IPS DF 6.9 (cell line): ENCODE measurements around the gene CGN.

Experiments used
- DNase-seq: peaks from one replicate; pipeline ENCODE4 v3.0.0-alpha.2; 2013; ENCODE audit warnings: low read depth, low spot score
- H3K27ac ChIP-seq: one replicate; pipeline ENCODE4 v1.5.1; 2013; ENCODE audit warnings: low read length, control low read depth
- H3K27me3 ChIP-seq: 2 replicates; pipeline ENCODE4 v1.6.1; 2013; ENCODE audit warnings: mild to moderate bottlenecking, low read length; ENCODE audit not compliant: control insufficient read depth, insufficient read depth
- H3K36me3 ChIP-seq: 2 replicates; pipeline ENCODE4 v1.6.1; 2013; ENCODE audit warnings: low read length; ENCODE audit not compliant: control insufficient read depth, insufficient read depth
- H3K4me1 ChIP-seq: 2 replicates; pipeline ENCODE4 v1.6.1; 2013; ENCODE audit warnings: low read length; ENCODE audit not compliant: control insufficient read depth, insufficient read depth
- H3K4me3 ChIP-seq: 2 replicates; pipeline ENCODE4 v1.5.1; 2013; ENCODE audit warnings: mild to moderate bottlenecking, low read length
- H3K9me3 ChIP-seq: 2 replicates; pipeline ENCODE4 v1.6.1; 2013; ENCODE audit warnings: low read length, inconsistent platforms; ENCODE audit not compliant: control insufficient read depth, insufficient read depth
- WGBS: extraction: QIAGEN DNeasy Blood & Tissue Kit; methylation state at CpG from one replicate; pipeline ENCODE4 v1.1.7; 2013; ENCODE audit warnings: mixed read lengths, missing lambda C conversion rate; ENCODE audit not compliant: insufficient read length, insufficient coverage; 5-methylcytosine and 5-hydroxymethylcytosine counted together

The CGN gene

DNA sequence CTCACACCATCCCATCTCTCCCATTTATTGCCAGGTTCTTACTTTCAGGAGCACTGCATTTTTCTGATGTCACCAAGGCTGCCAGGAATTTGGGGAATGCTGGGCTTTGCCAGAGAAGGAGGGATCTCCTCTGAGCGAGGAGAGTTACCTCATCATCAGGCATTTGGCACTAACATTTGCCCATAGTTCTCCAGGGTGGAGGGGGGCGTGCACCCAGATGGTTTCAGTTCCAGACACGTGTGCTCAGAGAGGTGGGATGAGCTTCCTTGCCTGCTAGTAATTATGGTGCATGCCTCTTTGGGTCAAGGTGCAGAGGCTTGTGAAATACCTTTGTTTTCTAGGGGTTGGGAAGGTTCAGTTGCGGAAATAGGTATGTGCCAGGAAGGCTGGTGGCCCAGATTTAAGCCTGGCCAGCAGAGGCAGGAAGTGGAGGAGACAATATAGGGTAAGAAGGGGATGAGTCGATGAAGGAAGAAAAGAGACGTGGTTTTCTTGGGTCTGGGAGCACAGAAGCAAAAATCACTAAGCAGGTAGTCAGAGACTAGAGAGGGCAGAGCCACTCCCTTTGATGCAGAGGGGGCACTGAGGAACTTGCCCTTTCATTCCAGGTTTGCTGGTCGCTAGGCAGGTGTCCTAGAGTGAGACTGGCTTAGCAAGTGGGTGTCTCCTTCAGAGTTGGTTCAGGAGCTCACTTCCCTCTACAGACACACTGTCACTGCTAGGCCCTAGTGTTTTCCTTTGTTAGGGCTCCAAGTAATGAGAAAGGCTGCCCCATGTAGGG, 36.1 kb downstream of the CGN start:
- no peaks in the 10 kb centered on the region for H3K36me3 ChIP-seq
- WGBS = no CpG with 5 or more reads among the region's 7 CpGs
- H3K4me3 ChIP-seq = no peak overlapping the region
- no peaks in the 10 kb centered on the region for H3K9me3 ChIP-seq
- no peaks in the 10 kb centered on the region for H3K27me3 ChIP-seq
- H3K4me1 ChIP-seq = peaks cover 9% of the 10 kb centered on the region
- H3K27ac ChIP-seq = no peak overlapping the region
- DNase-seq = no peak

- DNase-seq = no peak
- no peaks in the 10 kb centered on the region for H3K9me3 ChIP-seq
- no peak overlapping the region for H3K4me3 ChIP-seq
- no peak overlapping the region for H3K27ac ChIP-seq
- no peaks in the 10 kb centered on the region for H3K36me3 ChIP-seq
- H3K27me3 ChIP-seq = no peaks in the 10 kb centered on the region
- WGBS = no CpG with 5 or more reads among the region's 3 CpGs
- peaks cover 9% of the 10 kb centered on the region for H3K4me1 ChIP-seq
Measured at GRCh38 chr1:151547900-151548230, 36.7 kb downstream of the CGN start.

DNA sequence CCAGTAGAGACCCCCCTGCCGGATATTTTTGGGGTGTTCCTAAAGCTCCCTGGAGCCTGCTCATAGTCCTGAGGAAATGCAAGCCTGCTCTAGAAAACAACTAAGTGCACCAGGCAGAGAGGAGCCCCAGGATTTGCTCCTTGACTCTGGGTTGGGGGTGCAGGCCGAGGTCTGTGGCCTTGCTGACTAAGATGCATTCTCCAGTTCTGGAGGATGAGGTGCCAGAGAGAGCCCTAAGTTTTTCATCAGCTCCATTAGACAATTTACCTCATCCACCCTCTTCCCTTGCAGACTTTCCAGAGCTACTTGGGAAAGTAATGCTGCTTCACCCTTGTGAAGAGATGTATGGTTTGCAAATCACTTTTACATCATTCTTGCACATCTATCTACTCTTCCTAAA, 38.0 kb downstream of the CGN start:
- no peak for DNase-seq
- Histone ChIP-seq H3K9me3 (no peaks in the 10 kb centered on the region), H3K36me3 (no peaks in the 10 kb centered on the region), H3K4me3 (no peak overlapping the region), H3K27ac (no peak overlapping the region), H3K27me3 (no peaks in the 10 kb centered on the region), H3K4me1 (peaks cover 9% of the 10 kb centered on the region)
- no CpG with 5 or more reads among the region's 2 CpGs for WGBS

GRCh38 chr1:151553659-151554058, 42.5 kb downstream of the CGN start:
- Histone ChIP-seq H3K36me3 (no peaks in the 10 kb centered on the region), H3K4me1 (0 out of 2 replicates have a peak, but pooled peaks cover 1% of the 10 kb centered on the region), H3K9me3 (no peaks in the 10 kb centered on the region), H3K4me3 (no peak overlapping the region), H3K27ac (no peak overlapping the region), H3K27me3 (no peaks in the 10 kb centered on the region)
- no CpG with 5 or more reads among the region's 4 CpGs for WGBS
- no peak for DNase-seq

DNA sequence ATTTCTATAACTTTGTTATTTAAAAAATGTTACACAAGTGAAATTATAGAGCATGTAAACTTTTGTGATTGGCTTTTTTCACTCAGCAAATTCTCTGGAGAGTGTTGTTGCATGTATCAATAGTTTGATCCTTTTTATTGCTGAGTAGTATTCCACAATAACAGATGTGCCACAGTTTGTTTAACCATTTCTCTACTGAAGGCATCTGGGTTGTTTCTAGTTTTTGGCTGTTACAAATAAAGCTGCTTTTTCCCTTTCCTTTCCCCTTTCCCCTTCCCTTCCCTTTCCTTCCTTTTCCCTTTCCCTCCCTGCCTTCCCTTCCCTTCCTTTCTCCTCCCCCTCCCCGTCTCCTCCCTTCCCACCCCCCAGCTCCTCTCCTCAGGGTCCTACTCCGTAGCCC, 44.9 kb downstream of the CGN start:
- Histone ChIP-seq H3K27me3 (no peaks in the 10 kb centered on the region), H3K4me1 (no peaks in the 10 kb centered on the region), H3K4me3 (no peak overlapping the region), H3K27ac (no peak overlapping the region), H3K36me3 (no peaks in the 10 kb centered on the region), H3K9me3 (no peaks in the 10 kb centered on the region)
- whole genome bisulfite sequencing = no CpG with 5 or more reads among the region's 2 CpGs
- no peak for DNase-seq

DNA sequence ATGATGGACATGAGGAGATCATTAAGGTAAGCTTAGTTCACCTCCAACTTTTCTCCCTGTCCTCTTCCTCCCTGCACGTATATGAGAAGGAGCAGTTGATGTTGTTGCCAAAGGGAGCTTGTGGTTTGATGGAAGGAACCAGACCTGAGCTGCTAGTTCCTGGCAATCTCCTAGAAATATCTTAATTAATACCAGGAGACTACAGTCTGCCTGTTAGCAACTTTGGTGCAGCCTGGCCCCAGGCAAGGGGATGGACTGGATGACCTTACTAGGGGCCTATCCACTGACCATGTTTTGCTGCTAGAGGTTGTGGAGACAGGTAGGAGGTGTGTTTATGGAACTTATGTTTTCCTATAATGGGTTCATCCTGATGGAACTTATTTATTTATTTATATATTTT, 51.5 kb downstream of the CGN start:
- Histone ChIP-seq H3K36me3 (no peaks in the 10 kb centered on the region; the same call in 1 of the 2 replicates), H3K4me3 (no peak overlapping the region), H3K4me1 (no peaks in the 10 kb centered on the region), H3K27me3 (no peaks in the 10 kb centered on the region), H3K27ac (no peak overlapping the region), H3K9me3 (no peaks in the 10 kb centered on the region)
- DNase-seq = no peak
- no CpG with 5 or more reads among the region's 1 CpG for WGBS

GRCh38 chr1:151563376-151563775, 52.2 kb downstream of the CGN start:
- H3K4me1 ChIP-seq = no peaks in the 10 kb centered on the region
- no peak overlapping the region for H3K27ac ChIP-seq
- H3K9me3 ChIP-seq = no peaks in the 10 kb centered on the region
- WGBS = no CpG with 5 or more reads among the region's 2 CpGs
- H3K4me3 ChIP-seq = no peak overlapping the region
- H3K36me3 ChIP-seq = no peaks in the 10 kb centered on the region; the same call in 1 of the 2 replicates
- no peaks in the 10 kb centered on the region for H3K27me3 ChIP-seq
- DNase-seq = no peak

DNA sequence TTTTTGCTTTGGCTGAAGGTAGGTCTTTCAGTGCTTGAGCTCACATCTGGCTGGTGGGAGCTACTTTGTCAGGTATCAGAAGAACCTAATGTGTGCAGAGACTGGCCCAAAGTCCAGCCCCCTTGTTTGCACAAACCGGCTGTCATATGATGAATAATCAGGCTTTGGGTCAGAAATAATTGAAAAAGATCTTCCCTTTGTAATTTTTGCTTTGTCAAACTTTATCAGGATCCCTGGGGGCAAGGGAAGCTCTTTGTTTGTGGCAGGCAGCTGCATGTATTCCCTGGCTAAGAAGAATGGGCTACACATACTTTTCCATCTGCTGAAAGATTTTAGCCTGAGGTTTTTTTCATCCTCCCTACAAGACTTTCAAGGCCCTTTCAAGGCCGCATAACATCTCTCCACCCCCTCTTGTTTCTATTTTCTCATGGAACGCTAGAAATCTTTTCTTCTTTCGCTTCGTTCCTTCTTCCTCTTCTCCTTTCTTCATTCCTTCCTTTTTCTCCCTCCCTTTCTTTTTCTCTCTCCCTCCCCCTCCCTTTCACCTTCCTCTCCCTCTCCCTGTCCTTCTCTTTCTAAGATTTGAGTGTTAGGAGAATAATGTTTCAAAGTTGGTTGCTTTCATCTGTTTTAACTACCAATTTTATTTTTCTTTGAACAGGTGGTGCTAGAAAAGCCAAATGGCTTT, 54.5 kb downstream of the CGN start:
- Histone ChIP-seq H3K4me3 (no peak overlapping the region), H3K36me3 (peaks cover 3% of the 10 kb centered on the region; the same call in 1 of the 2 replicates), H3K27ac (no peak overlapping the region), H3K9me3 (no peaks in the 10 kb centered on the region), H3K4me1 (no peaks in the 10 kb centered on the region), H3K27me3 (no peaks in the 10 kb centered on the region)
- 100% methylated on average over 3 of the region's 5 CpGs for WGBS
- no peak for DNase-seq

- peaks cover 3% of the 10 kb centered on the region; the same call in 1 of the 2 replicates for H3K36me3 ChIP-seq
- DNase-seq = no peak
Measured at GRCh38 chr1:151568626-151569088, 57.5 kb downstream of the CGN start.

GRCh38 chr1:151570819-151571218, 59.6 kb downstream of the CGN start:
- no peaks in the 10 kb centered on the region for H3K27me3 ChIP-seq
- H3K36me3 ChIP-seq = peaks cover 11% of the 10 kb centered on the region
- H3K27ac ChIP-seq = no peak overlapping the region
- H3K4me1 ChIP-seq = no peaks in the 10 kb centered on the region
- H3K4me3 ChIP-seq = no peak overlapping the region
- DNase-seq = no peak
- no CpG with 5 or more reads among the region's 1 CpG for WGBS
- no peaks in the 10 kb centered on the region; the same call in 1 of the 2 replicates for H3K9me3 ChIP-seq

More at GRCh38 chr1:151568626-151569088, 57.5 kb downstream of the CGN start:
- no peak overlapping the region for H3K4me3 ChIP-seq
- no peaks in the 10 kb centered on the region for H3K9me3 ChIP-seq
- H3K27me3 ChIP-seq = no peaks in the 10 kb centered on the region
- H3K4me1 ChIP-seq = no peaks in the 10 kb centered on the region
- no peak overlapping the region for H3K27ac ChIP-seq
- no CpG with 5 or more reads among the region's 3 CpGs for WGBS
